GM12878 (cell line): ENCODE results near the gene ZBTB48. TPM values are rescaled to one million over a fixed set of nuclear protein-coding genes. Genes with fewer than 3 reads are reported as not detected.

ENCODE experiments used
- ATAC-seq: fragments of 200-7000 bp; cut with Tn5 transposase; 3 replicates; pipeline ENCODE4 v1.9.1; 2020; ENCODE audit warnings: mild to moderate bottlenecking, moderate library complexity
- BruUV-seq: library from RNA; stranded (reverse); fragments of 400-500 nt; replicated peaks from 2 replicates; lab custom pipeline; 2021; lab: Mats Ljungman, UMichigan
- CTCF ChIA-PET: fragments of 300-600 bp; sonication (Branson Sonifier 250); formaldehyde crosslinking; extraction: SDS; loops from one replicate; lab custom pipeline; 2021; ENCODE audit warnings: inconsistent platforms; lab: Yijun Ruan, JAX
- POLR2A ChIA-PET: fragments of 350-600 bp; formaldehyde crosslinking; extraction: SDS; loops from one replicate; lab custom pipeline; 2021; ENCODE audit warnings: inconsistent platforms; lab: Charles Lee
- RAD21 ChIA-PET: fragments of 300-600 bp; sonication (Branson Sonifier 250); formaldehyde crosslinking; loops from one replicate; lab custom pipeline; 2023; ENCODE audit warnings: antibody characterized with exemption; ENCODE audit not compliant: unreplicated experiment; lab: Charles Lee
- SMC1A ChIA-PET: fragments of 300-600 bp; sonication (Branson Sonifier 250); formaldehyde crosslinking; loops from one replicate; lab custom pipeline; 2023; ENCODE audit not compliant: unreplicated experiment, uncharacterized antibody; lab: Charles Lee
- DNase-seq: peaks from one replicate; pipeline ENCODE4 v3.0.0-alpha.2; 2011; ENCODE audit warnings: low read depth, low spot score
- FAIRE-seq: peaks from 3 replicates; lab custom pipeline; 2011; peaks lifted over from hg19 to GRCh38; lab: Jason Lieb, UNC
- H2AFZ ChIP-seq: 2 replicates; pipeline ENCODE4 v1.6.0; 2011; ENCODE audit warnings: low read depth, low read length, control low read depth; ENCODE audit not compliant: control insufficient read depth
- H3K27ac ChIP-seq: 2 replicates; pipeline ENCODE4 v1.5.1; 2011; ENCODE audit warnings: control low read depth; ENCODE audit not compliant: control insufficient read depth, insufficient read depth
- H3K27me3 ChIP-seq, 2 experiments: replicated peaks in 1 of 2; 2 replicates each; pipeline versions ENCODE4 v1.6.0 to v1.6.1; 2011; ENCODE audit warnings: low read length in 1 of 2; ENCODE audit not compliant: control insufficient read depth in 2 of 2, insufficient read depth in 2 of 2
- H3K36me3 ChIP-seq, 2 experiments: 2 replicates each; pipeline ENCODE4 v1.5.1; 2011; ENCODE audit warnings: low read length in 1 of 2; ENCODE audit not compliant: control insufficient read depth in 2 of 2, insufficient read depth in 2 of 2
- H3K4me1 ChIP-seq: 2 replicates; pipeline ENCODE4 v1.6.1; 2011; ENCODE audit warnings: mild to moderate bottlenecking, low read length, moderate library complexity, mixed read lengths; ENCODE audit not compliant: control insufficient read depth, insufficient read depth
- H3K4me2 ChIP-seq: 2 replicates; pipeline ENCODE4 v1.6.0; 2011; ENCODE audit warnings: control low read depth; ENCODE audit not compliant: control insufficient read depth, insufficient read depth
- H3K4me3 ChIP-seq: fragments of 200-600 bp; sonication (generic); 2 replicates; pipeline ENCODE4 v1.5.1; 2016
- H3K79me2 ChIP-seq: 2 replicates; pipeline ENCODE4 v1.6.0; 2011; ENCODE audit warnings: low read length; ENCODE audit not compliant: control insufficient read depth, insufficient read depth
- H3K9ac ChIP-seq: 2 replicates; pipeline ENCODE4 v1.8.0; 2011; ENCODE audit warnings: low read length, control low read depth, mixed read lengths; ENCODE audit not compliant: control insufficient read depth, insufficient read depth
- H3K9me3 ChIP-seq: replicated peaks from 3 replicates; pipeline ENCODE4 v1.5.1; 2011; ENCODE audit warnings: mild to moderate bottlenecking, low read length; ENCODE audit not compliant: control insufficient read depth, insufficient read depth
- H4K20me1 ChIP-seq: 2 replicates; pipeline ENCODE4 v1.6.0; 2011; ENCODE audit not compliant: control insufficient read depth, insufficient read depth
- MEF2B ChIP-seq: fragments of 450-650 bp; IDR thresholded peaks from 2 replicates; pipeline ENCODE4 v1.6.1; 2018; ENCODE audit warnings: mild to moderate bottlenecking, moderate library complexity; ENCODE audit not compliant: partially characterized antibody, poor library complexity, severe bottlenecking
- NR2C2 ChIP-seq: IDR thresholded peaks from 2 replicates; pipeline ENCODE4 v1.6.1; 2011; ENCODE audit warnings: borderline replicate concordance, low read depth; ENCODE audit not compliant: control insufficient read depth, insufficient read length
- YY1 ChIP-seq: IDR thresholded peaks from 2 replicates; pipeline ENCODE4 v1.6.1; 2011; ENCODE audit warnings: low read depth, mild to moderate bottlenecking, low read length
- WGBS: methylation state at CpG from one replicate; pipeline ENCODE4 v1.1.6; 2016; ENCODE audit warnings: low lambda C conversion rate; ENCODE audit not compliant: insufficient replicate concordance, insufficient coverage; ENCODE audit errors: missing lambda C conversion rate; 5-methylcytosine and 5-hydroxymethylcytosine counted together
- in situ Hi-C: fragments of 300-500 bp; cut with MboI; formaldehyde crosslinking; loops from 9 replicates; pipeline ENCODE4 v1.14.3; 2018; ENCODE audit warnings: mixed read lengths
- intact Hi-C: fragments of 100-400 bp; cut with micrococcal nuclease; formaldehyde crosslinking; loops from one replicate; pipeline ENCODE4 v1.14.2; 2022; ENCODE audit not compliant: unreplicated experiment
- polyA plus RNA-seq, 11 experiments: library from polyadenylated mRNA; depleted of rRNA in 4 of 11; unstranded in 6 of 11; stranded (reverse) in 5 of 11; fragments of >200 nt; fragmentation: Nextera tagmentation in 4 of 11; fragmentation: Illumina TruSeq in 1 of 11; extraction: Ambion mirVana in 4 of 11; extraction: Trizol in 1 of 11; gene quantifications; 1 replicate in 1 of 11; 2 replicates in 10 of 11; pipeline versions ENCODE4 v1.2.1 to v1.2.3, GENCODE V29; 2011 to 2016; ENCODE audit warnings: inconsistent platforms in 2 of 11, missing spikeins in 2 of 11, low read depth in 1 of 11
- total RNA-seq, 4 experiments: library from RNA; depleted of rRNA in 3 of 4; stranded (reverse); fragments of >200 nt in 3 of 4; fragmentation: Illumina TruSeq in 1 of 4; extraction: Trizol in 1 of 4; gene quantifications; 2 replicates each; pipeline versions ENCODE4 v1.2.1 to v1.2.3, GENCODE V29; 2013 to 2021
- TF ChIP-seq, protein P1 (sequence below): fragments of 450-650 bp; IDR thresholded peaks from 2 replicates; pipeline ENCODE4 v1.6.1; 2017; ENCODE audit warnings: mild to moderate bottlenecking, moderate library complexity
- TF ChIP-seq, protein P2 (sequence below), 3 experiments: IDR thresholded peaks in 2 of 3; conservative IDR thresholded peaks in 1 of 3; 2 replicates each; pipeline ENCODE4 v1.5.1; 2011; ENCODE audit warnings: low read depth in 3 of 3, low read length in 3 of 3, mild to moderate bottlenecking in 3 of 3, control low read depth in 2 of 3, moderate library complexity in 2 of 3, inconsistent platforms in 1 of 3, mixed read lengths in 1 of 3; ENCODE audit not compliant: control insufficient read depth in 2 of 3, insufficient read depth in 1 of 3; ENCODE audit errors: extremely low read depth in 1 of 3

Gene ZBTB48
- total and polyA plus RNA-seq, 10 of the 15 experiments (the other 5 are each of a cell fraction or from before 2014, with no cell fraction given): 1.00 to 25.3 (median 16.7) TPM

DNA sequence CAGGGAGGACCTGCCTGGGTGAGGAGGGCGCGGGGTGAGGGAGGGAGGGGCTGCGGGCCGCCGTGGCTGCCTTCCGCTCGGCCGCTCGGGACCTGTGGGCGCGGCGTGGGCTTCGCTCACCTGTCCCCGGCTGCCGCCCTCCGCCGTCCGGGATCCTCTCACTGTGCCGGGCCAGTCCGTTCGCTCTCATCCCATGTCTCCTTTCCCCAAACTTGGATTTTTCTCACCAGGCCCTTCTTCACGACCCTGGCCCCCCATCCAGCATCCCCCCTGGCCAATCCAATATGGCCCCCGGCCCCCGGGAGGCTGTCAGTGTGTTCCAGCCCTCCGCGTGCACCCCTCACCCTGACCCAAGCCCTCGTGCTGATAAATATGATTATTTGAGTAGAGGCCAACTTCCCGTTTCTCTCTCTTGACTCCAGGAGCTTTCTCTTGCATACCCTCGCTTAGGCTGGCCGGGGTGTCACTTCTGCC, 362 bp downstream of the ZBTB48 start (continued):
- TF ChIP-seq, protein P1, sequence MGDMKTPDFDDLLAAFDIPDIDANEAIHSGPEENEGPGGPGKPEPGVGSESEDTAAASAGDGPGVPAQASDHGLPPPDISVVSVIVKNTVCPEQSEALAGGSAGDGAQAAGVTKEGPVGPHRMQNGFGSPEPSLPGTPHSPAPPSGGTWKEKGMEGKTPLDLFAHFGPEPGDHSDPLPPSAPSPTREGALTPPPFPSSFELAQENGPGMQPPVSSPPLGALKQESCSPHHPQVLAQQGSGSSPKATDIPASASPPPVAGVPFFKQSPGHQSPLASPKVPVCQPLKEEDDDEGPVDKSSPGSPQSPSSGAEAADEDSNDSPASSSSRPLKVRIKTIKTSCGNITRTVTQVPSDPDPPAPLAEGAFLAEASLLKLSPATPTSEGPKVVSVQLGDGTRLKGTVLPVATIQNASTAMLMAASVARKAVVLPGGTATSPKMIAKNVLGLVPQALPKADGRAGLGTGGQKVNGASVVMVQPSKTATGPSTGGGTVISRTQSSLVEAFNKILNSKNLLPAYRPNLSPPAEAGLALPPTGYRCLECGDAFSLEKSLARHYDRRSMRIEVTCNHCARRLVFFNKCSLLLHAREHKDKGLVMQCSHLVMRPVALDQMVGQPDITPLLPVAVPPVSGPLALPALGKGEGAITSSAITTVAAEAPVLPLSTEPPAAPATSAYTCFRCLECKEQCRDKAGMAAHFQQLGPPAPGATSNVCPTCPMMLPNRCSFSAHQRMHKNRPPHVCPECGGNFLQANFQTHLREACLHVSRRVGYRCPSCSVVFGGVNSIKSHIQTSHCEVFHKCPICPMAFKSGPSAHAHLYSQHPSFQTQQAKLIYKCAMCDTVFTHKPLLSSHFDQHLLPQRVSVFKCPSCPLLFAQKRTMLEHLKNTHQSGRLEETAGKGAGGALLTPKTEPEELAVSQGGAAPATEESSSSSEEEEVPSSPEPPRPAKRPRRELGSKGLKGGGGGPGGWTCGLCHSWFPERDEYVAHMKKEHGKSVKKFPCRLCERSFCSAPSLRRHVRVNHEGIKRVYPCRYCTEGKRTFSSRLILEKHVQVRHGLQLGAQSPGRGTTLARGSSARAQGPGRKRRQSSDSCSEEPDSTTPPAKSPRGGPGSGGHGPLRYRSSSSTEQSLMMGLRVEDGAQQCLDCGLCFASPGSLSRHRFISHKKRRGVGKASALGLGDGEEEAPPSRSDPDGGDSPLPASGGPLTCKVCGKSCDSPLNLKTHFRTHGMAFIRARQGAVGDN: peak; percentile 2; the same call in 1 of the 2 replicates
- peak; percentile 87 for TF ChIP-seq YY1

DNA sequence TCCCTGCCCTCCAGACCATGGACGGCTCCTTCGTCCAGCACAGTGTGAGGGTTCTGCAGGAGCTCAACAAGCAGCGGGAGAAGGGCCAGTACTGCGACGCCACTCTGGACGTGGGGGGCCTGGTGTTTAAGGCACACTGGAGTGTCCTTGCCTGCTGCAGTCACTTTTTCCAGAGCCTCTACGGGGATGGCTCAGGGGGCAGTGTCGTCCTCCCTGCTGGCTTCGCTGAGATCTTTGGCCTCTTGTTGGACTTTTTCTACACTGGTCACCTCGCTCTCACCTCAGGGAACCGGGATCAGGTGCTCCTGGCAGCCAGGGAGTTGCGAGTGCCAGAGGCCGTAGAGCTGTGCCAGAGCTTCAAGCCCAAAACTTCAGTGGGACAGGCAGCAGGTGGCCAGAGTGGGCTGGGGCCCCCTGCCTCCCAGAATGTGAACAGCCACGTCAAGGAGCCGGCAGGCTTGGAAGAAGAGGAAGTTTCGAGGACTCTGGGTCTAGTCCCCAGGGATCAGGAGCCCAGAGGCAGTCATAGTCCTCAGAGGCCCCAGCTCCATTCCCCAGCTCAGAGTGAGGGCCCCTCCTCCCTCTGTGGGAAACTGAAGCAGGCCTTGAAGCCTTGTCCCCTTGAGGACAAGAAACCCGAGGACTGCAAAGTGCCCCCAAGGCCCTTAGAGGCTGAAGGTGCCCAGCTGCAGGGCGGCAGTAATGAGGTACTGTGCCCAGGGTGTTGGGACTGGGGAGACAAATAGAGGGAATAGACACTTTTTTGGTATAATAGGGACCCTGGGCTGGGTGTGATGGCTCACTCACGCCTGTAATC, 1.0 kb downstream of the ZBTB48 start:
- no TSS peak for BruUV-seq
- no peaks in the 10 kb centered on the region for H4K20me1 ChIP-seq
- peaks cover 21% of the 10 kb centered on the region for H3K79me2 ChIP-seq
- in situ Hi-C loops: no loop called here
- ChIA-PET SMC1A (interaction anchor here (1.1 to 2.9 kb wide), 8 partner anchors 9 to 90 kb away, joined by 3 to 16 read pairs (median 4); partner anchors contain the start of gene THAP3), POLR2A (interaction anchor here (0.5 to 3.9 kb wide), 4 partner anchors 18 to 35 kb away, joined by 4 to 22 read pairs (median 7); partner anchors contain the start of gene KLHL21), RAD21 (interaction anchor here (2.4 to 4.7 kb wide), 2 partner anchors 20 to 26 kb away, joined by 11 to 38 read pairs; partner anchors contain the start of genes KLHL21, NOL9 and TAS1R1), CTCF (interaction anchor here (0.6 to 4.4 kb wide), 6 partner anchors 19 to 91 kb away, joined by 3 to 29 read pairs (median 4); partner anchors contain the start of genes NOL9, TAS1R1 and THAP3)
- H3K36me3 ChIP-seq: no peaks in the 10 kb centered on the region
- WGBS: 27% methylated on average over 19 of the region's 19 CpGs
- peaks cover 13% of the 10 kb centered on the region for H3K4me1 ChIP-seq
- peak overlapping the region; percentile 68 for H3K27ac ChIP-seq
- H3K9ac ChIP-seq: peak overlapping the region; percentile 85
- no peaks in the 10 kb centered on the region for H3K27me3 ChIP-seq
- TF ChIP-seq NR2C2 (no peak), MEF2B (peak; percentile 21)
- TF ChIP-seq, protein P2, sequence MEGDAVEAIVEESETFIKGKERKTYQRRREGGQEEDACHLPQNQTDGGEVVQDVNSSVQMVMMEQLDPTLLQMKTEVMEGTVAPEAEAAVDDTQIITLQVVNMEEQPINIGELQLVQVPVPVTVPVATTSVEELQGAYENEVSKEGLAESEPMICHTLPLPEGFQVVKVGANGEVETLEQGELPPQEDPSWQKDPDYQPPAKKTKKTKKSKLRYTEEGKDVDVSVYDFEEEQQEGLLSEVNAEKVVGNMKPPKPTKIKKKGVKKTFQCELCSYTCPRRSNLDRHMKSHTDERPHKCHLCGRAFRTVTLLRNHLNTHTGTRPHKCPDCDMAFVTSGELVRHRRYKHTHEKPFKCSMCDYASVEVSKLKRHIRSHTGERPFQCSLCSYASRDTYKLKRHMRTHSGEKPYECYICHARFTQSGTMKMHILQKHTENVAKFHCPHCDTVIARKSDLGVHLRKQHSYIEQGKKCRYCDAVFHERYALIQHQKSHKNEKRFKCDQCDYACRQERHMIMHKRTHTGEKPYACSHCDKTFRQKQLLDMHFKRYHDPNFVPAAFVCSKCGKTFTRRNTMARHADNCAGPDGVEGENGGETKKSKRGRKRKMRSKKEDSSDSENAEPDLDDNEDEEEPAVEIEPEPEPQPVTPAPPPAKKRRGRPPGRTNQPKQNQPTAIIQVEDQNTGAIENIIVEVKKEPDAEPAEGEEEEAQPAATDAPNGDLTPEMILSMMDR (IDR thresholded peaks at IDR 0.05 in 2 of 3, conservative IDR thresholded peaks at IDR 0.05 in 1 of 3; ENCODE audit: control insufficient read depth in 2 of 3, extremely low read depth in 1 of 3, insufficient read depth in 1 of 3, low read depth in 3 of 3, low read length in 3 of 3): peak in 2 of 3 experiments; percentile 3 to 8; a peak in 1 of 6 replicates
- H3K4me2 ChIP-seq: peak overlapping the region; percentile 70
- DNase-seq (no peak), FAIRE-seq (no peak), ATAC-seq (peak; percentile 3; the same call in 2 of the 3 replicates)
- H3K9me3 ChIP-seq: no peaks in the 10 kb centered on the region
- intact Hi-C loops: no loop called here
- peak overlapping the region; percentile 70; the same call in 1 of the 2 replicates for H2AFZ ChIP-seq
- H3K4me3 ChIP-seq: peak overlapping the region; percentile 89
